Measurements from ENCODE around the gene PPP1R1A. TPM values are rescaled to one million over a fixed set of nuclear protein-coding genes. Genes with fewer than 3 reads are reported as not detected.

Gene PPP1R1A
- total and polyA plus RNA-seq, 2 experiments from 2014 or later: 7.6 to 26.9 TPM

DNA sequence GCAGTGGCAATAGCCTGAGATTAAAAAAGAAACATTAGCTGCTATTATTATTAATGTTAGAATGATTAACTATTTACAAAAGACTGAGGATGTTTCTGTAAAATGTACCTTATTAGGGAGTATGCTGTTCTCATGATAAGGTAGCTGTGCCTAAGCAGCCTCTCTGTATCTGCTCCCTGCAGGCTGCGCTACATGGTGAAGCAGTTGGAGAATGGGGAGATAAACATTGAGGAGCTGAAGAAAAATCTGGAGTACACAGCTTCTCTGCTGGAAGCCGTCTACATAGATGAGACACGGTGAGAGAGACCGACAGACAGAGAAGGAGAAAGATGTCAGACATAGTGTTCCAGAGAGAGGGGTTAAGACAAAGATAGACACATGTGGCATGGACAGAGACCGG is 21.7 kb downstream of the PPP1R1A start:
- DNase-seq (ENCODE audit: low spot score): no peak
- peaks cover 50% of the 10 kb centered on the region for H3K4me1 ChIP-seq (ENCODE audit: insufficient read depth)
- H3K4me1 Mint-ChIP-seq: peaks cover 53% of the 10 kb centered on the region
- no peaks in the 10 kb centered on the region for H3K9me3 Mint-ChIP-seq
- H3K4me3 Mint-ChIP-seq: no peak overlapping the region
- H3K4me3 ChIP-seq: no peak overlapping the region
- peaks cover 21% of the 10 kb centered on the region; the same call in 1 of the 2 replicates for H3F3A ChIP-seq (replicated peaks; ENCODE audit: low read depth)
- H3K27me3 Mint-ChIP-seq (ENCODE audit: insufficient read depth, low read depth, poor library complexity): peaks cover 40% of the 10 kb centered on the region
- H3K27me3 ChIP-seq (ENCODE audit: insufficient read depth): peaks cover 49% of the 10 kb centered on the region
- no peaks in the 10 kb centered on the region for H3K36me3 ChIP-seq (ENCODE audit: insufficient read depth)
- H3K27ac Mint-ChIP-seq: no peak overlapping the region
- TF ChIP-seq POLR2AphosphoS5 (IDR thresholded peaks at IDR 0.05; ENCODE audit: low read depth): no peak
- TF ChIP-seq STAT1 (IDR thresholded peaks at IDR 0.05; ENCODE audit: unreplicated experiment): no peak
- TF ChIP-seq, protein P1, sequence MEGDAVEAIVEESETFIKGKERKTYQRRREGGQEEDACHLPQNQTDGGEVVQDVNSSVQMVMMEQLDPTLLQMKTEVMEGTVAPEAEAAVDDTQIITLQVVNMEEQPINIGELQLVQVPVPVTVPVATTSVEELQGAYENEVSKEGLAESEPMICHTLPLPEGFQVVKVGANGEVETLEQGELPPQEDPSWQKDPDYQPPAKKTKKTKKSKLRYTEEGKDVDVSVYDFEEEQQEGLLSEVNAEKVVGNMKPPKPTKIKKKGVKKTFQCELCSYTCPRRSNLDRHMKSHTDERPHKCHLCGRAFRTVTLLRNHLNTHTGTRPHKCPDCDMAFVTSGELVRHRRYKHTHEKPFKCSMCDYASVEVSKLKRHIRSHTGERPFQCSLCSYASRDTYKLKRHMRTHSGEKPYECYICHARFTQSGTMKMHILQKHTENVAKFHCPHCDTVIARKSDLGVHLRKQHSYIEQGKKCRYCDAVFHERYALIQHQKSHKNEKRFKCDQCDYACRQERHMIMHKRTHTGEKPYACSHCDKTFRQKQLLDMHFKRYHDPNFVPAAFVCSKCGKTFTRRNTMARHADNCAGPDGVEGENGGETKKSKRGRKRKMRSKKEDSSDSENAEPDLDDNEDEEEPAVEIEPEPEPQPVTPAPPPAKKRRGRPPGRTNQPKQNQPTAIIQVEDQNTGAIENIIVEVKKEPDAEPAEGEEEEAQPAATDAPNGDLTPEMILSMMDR (conservative IDR thresholded peaks at IDR 0.05; ENCODE audit: low read depth in 2 of 2): no peak
- TF ChIP-seq CREB1 (CRISPR knock-in tag; IDR thresholded peaks at IDR 0.05; ENCODE audit: low read depth): no peak
- no peaks in the 10 kb centered on the region; the same call in 2 of the 3 replicates for H3K36me3 Mint-ChIP-seq (ENCODE audit: low read depth)
- H3K27ac ChIP-seq (ENCODE audit: low read depth): no peak overlapping the region
- H4K20me1 ChIP-seq (replicated peaks; ENCODE audit: insufficient read depth): peaks cover 8% of the 10 kb centered on the region; the same call in 1 of the 2 replicates
- peak overlapping the region; percentile 65 for H3K4me2 ChIP-seq
- H3K9me2 ChIP-seq (ENCODE audit: insufficient read depth): no peaks in the 10 kb centered on the region
- H3K79me2 ChIP-seq (replicated peaks; ENCODE audit: insufficient read depth): no peaks in the 10 kb centered on the region
- H2AFZ ChIP-seq: no peak overlapping the region
- ATAC-seq: no peak

DNA sequence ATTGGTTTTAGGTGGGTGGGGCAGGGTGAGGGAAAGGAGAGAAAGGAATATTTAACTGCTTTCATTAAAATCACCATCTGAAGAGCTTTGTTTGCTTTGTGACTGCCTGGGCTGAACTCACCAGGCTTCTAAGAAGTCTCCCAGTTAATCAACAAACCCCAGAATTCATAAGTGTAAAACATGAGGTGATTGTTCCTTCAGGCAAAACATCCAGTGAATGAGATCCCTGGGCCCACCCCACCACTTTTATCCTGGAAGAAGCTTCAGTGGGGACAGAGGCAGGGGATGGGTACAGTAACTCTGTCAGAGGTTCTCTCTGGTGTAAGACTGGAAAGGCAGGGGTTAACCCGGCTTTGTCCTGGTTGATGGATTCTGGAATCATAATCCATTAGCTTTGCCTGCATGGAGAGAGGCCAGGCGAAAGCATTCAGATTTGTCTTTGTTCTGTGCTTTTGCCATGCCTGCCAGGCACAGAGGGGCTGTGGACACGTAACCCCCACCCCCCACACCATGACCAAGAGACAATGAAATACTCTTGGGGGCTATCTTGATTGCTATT is 22.4 kb downstream of the PPP1R1A start:
- H3K27ac Mint-ChIP-seq: peak overlapping the region; percentile 59
- H3K9me3 Mint-ChIP-seq: no peaks in the 10 kb centered on the region
- Histone ChIP-seq H3F3A (replicated peaks; ENCODE audit: low read depth) (peaks cover 21% of the 10 kb centered on the region; the same call in 1 of the 2 replicates), H4K20me1 (replicated peaks; ENCODE audit: insufficient read depth) (peaks cover 8% of the 10 kb centered on the region; the same call in 1 of the 2 replicates), H3K36me3 (ENCODE audit: insufficient read depth) (no peaks in the 10 kb centered on the region), H3K4me3 (peak overlapping the region; percentile 9), H3K9me2 (ENCODE audit: insufficient read depth) (no peaks in the 10 kb centered on the region), H2AFZ (0 out of 2 replicates have a peak overlapping the region, but pooled peaks have one; percentile 60), H3K4me2 (peak overlapping the region; percentile 65), H3K79me2 (replicated peaks; ENCODE audit: insufficient read depth) (no peaks in the 10 kb centered on the region), H3K27me3 (ENCODE audit: insufficient read depth) (peaks cover 57% of the 10 kb centered on the region), H3K4me1 (ENCODE audit: insufficient read depth) (peaks cover 43% of the 10 kb centered on the region), H3K27ac (ENCODE audit: low read depth) (no peak overlapping the region)
- peak; percentile 19 for ATAC-seq
- no peaks in the 10 kb centered on the region; the same call in 2 of the 3 replicates for H3K36me3 Mint-ChIP-seq (ENCODE audit: low read depth)
- peaks cover 50% of the 10 kb centered on the region for H3K4me1 Mint-ChIP-seq
- H3K4me3 Mint-ChIP-seq: peak overlapping the region; percentile 44; the same call in 2 of the 3 replicates
- peaks cover 47% of the 10 kb centered on the region for H3K27me3 Mint-ChIP-seq (ENCODE audit: insufficient read depth, low read depth, poor library complexity)
- DNase-seq (ENCODE audit: low spot score): peak; percentile 27
- TF ChIP-seq, protein P1 (conservative IDR thresholded peaks at IDR 0.05; ENCODE audit: low read depth in 2 of 2): no peak
- TF ChIP-seq EZH2 (IDR thresholded peaks at IDR 0.05; ENCODE audit: low read depth, unreplicated experiment) (no peak), EZH2phosphoT487 (IDR thresholded peaks at IDR 0.05; ENCODE audit: unreplicated experiment) (no peak), NANOG (IDR thresholded peaks at IDR 0.05; ENCODE audit: borderline replicate concordance) (no peak), STAT1 (IDR thresholded peaks at IDR 0.05; ENCODE audit: unreplicated experiment) (no peak), CREB1 (CRISPR knock-in tag; IDR thresholded peaks at IDR 0.05; ENCODE audit: low read depth) (no peak), POLR2AphosphoS5 (IDR thresholded peaks at IDR 0.05; ENCODE audit: low read depth) (no peak)
- TF ChIP-seq, protein P2, sequence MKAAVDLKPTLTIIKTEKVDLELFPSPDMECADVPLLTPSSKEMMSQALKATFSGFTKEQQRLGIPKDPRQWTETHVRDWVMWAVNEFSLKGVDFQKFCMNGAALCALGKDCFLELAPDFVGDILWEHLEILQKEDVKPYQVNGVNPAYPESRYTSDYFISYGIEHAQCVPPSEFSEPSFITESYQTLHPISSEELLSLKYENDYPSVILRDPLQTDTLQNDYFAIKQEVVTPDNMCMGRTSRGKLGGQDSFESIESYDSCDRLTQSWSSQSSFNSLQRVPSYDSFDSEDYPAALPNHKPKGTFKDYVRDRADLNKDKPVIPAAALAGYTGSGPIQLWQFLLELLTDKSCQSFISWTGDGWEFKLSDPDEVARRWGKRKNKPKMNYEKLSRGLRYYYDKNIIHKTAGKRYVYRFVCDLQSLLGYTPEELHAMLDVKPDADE (IDR thresholded peaks at IDR 0.05): no peak
- TF ChIP-seq, protein P3, sequence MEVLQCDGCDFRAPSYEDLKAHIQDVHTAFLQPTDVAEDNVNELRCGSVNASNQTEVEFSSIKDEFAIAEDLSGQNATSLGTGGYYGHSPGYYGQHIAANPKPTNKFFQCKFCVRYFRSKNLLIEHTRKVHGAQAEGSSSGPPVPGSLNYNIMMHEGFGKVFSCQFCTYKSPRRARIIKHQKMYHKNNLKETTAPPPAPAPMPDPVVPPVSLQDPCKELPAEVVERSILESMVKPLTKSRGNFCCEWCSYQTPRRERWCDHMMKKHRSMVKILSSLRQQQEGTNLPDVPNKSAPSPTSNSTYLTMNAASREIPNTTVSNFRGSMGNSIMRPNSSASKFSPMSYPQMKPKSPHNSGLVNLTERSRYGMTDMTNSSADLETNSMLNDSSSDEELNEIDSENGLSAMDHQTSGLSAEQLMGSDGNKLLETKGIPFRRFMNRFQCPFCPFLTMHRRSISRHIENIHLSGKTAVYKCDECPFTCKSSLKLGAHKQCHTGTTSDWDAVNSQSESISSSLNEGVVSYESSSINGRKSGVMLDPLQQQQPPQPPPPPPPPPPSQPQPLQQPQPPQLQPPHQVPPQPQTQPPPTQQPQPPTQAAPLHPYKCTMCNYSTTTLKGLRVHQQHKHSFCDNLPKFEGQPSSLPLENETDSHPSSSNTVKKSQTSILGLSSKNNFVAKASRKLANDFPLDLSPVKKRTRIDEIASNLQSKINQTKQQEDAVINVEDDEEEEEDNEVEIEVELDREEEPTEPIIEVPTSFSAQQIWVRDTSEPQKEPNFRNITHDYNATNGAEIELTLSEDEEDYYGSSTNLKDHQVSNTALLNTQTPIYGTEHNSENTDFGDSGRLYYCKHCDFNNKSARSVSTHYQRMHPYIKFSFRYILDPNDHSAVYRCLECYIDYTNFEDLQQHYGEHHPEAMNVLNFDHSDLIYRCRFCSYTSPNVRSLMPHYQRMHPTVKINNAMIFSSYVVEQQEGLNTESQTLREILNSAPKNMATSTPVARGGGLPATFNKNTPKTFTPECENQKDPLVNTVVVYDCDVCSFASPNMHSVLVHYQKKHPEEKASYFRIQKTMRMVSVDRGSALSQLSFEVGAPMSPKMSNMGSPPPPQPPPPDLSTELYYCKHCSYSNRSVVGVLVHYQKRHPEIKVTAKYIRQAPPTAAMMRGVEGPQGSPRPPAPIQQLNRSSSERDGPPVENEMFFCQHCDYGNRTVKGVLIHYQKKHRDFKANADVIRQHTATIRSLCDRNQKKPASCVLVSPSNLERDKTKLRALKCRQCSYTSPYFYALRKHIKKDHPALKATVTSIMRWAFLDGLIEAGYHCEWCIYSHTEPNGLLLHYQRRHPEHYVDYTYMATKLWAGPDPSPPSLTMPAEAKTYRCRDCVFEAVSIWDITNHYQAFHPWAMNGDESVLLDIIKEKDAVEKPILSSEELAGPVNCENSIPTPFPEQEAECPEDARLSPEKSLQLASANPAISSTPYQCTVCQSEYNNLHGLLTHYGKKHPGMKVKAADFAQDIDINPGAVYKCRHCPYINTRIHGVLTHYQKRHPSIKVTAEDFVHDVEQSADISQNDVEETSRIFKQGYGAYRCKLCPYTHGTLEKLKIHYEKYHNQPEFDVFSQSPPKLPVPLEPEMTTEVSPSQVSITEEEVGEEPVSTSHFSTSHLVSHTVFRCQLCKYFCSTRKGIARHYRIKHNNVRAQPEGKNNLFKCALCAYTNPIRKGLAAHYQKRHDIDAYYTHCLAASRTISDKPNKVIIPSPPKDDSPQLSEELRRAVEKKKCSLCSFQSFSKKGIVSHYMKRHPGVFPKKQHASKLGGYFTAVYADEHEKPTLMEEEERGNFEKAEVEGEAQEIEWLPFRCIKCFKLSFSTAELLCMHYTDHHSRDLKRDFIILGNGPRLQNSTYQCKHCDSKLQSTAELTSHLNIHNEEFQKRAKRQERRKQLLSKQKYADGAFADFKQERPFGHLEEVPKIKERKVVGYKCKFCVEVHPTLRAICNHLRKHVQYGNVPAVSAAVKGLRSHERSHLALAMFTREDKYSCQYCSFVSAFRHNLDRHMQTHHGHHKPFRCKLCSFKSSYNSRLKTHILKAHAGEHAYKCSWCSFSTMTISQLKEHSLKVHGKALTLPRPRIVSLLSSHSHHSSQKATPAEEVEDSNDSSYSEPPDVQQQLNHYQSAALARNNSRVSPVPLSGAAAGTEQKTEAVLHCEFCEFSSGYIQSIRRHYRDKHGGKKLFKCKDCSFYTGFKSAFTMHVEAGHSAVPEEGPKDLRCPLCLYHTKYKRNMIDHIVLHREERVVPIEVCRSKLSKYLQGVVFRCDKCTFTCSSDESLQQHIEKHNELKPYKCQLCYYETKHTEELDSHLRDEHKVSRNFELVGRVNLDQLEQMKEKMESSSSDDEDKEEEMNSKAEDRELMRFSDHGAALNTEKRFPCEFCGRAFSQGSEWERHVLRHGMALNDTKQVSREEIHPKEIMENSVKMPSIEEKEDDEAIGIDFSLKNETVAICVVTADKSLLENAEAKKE (CRISPR knock-in tag; IDR thresholded peaks at IDR 0.05): no peak
